GM21367 (cell line): Measurements from ENCODE around the gene MAP3K1.

Source experiments
- ATAC-seq: cut with Tn5 transposase; IDR thresholded peaks from one replicate; pipeline ENCODE4 v1.9.1; 2021; ENCODE audit not compliant: unreplicated experiment

The MAP3K1 gene

DNA sequence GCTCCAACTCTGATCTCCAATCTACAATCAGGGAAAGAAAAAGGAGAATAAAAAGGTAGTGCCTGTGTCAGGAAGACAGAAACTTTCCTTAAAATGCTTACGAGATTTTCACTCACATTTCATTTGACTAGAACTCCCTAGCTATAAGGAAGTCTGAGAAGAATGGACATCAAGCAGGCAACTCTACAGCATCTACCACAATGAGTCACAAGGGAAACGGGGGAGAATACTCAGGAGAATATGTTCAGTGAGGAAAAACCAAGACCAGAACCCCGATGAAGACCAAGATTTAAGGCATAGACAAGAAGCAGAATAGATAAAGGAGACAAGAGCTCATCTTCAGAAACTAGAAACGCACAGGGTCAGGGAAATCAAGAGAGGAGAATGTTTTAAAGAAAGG is 85.0 kb downstream of the MAP3K1 start:
- no peak for ATAC-seq

DNA sequence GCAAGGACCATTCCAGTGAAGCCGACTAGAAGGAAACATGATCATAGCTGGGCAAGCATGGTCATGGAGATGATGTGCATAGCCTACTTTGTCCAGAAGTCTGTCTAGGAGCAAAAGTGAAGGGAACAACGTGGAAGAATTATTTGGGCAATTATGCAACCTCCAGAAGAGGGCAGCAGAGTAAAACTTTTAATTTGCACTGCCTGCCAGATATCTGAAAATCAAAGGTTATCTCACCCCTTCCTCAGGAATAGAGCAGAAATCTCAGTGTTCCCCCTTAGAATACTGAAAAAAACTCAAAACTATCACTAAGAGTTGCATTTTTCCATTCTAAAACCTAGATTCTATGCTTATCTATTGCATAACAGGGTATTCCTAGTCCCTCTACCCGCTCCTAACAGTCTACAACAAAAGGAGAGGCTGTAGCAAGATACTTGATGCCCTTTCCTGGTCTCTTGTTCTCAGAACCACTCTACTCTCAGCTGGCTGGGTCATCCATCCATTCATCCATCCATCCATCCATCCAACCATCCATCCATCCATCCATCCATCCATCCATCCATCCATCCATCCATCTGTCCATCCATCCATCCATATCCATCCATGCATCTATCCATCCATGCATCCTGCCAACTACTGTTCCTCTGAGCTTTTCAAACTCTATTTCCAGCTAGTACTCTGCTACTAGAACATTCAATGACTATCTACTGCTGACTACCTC is 85.7 kb downstream of the MAP3K1 start:
- ATAC-seq = no peak

DNA sequence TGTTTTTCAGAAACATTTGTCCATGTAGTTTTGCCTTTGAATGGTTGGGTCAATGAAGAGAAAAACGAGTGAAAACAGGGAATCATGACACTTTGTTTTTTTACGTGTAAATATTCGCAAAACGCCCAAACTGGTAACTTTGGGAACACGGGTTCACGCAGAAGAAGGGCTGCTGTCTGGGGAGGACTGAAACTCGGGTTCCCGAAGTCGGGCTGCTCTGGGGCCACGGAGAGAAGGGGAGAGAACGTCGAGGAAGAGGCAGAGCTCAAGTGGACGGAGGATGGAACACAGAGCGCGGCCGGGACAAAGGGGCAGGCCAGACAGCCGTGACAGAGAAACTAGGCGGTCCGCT is 93.6 kb downstream of the MAP3K1 start:
- no peak for ATAC-seq

DNA sequence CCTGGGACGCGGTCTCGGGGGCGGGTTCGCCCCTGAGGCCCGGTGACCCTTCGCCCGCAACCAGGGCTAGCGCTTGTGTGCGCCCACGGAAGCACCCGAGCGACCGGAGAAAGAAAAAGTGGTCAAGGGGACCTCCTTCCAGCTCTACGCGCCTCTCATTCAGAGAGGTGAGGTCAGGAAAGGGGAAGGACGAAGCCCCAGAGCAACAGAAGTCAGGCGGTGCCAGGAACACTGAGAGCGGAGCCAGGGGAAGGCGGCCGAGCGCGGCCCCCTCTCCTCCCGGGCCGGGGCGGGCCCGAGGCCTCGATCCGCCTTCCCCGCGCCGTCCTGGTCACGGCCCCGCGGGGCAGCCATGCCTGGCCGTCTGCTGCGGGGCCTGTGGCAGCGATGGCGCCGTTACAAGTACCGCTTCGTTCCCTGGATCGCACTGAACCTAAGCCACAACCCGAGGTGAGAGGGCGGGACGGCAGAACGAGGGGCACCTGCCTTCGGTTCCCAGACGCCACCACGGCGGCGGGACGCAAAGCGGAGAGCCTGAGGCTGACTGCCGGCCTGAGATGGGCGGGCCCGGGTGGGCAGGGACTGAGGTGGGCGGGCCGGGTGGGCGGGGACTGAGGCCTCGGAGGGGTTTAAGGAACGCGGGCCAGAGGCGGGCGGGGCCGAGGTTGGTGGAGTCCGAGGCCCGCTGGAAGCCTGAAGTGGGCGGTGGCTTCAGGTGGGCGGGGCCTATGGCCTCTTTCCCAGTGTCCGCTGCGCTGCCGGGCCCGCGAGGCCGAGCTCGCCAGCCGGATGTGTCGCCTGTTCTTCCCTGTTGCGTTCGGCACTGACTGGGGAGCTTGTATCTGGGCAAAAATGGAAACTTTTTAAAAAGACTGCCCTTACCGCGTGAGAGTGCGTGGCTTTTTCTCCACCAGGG is 94.2 kb downstream of the MAP3K1 start, which contains the start of gene SETD9:
Gene SETD9, plus strand, starts transcription at position 303 of the 916 bp plus-strand sequence. Its CDS starts 50 bp downstream, at position 353.
- ATAC-seq = peak; percentile 78

DNA sequence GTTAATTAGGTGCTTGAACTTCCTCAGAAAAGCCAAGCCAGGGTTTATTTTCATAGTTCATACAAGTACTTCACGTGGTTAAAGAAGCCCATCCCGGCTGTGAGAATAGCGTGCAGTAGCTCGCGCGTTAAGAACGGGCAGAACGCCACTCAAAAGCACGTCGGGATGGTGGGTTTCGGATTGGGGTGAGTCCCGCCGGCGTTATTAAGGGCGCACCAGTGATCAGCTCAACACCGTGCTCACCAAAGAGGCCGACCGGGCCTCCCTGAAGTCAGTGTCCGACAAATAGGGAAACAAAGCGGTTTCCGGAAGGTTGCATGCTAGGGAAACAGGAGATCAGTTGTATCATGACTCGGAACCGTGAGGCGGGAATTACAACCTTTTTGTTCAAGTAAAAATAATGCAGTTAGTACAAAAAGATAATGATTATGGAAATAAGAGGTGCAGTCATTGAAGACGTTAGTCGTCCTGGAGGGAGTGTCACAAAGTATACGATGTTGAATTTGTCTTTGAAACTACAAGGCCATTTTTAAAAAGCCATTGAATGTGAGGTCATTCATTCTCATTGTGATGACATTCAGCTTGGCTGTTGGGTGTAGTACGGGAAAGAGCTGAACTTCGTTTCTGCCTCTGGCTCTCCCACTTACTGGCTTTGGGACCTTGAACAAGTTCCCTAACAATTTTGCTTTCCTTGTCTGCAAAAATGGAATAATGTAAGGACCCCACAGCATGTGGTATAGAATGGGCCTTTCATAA is 95.0 kb downstream of the MAP3K1 start:
- ATAC-seq = peak; percentile 14

DNA sequence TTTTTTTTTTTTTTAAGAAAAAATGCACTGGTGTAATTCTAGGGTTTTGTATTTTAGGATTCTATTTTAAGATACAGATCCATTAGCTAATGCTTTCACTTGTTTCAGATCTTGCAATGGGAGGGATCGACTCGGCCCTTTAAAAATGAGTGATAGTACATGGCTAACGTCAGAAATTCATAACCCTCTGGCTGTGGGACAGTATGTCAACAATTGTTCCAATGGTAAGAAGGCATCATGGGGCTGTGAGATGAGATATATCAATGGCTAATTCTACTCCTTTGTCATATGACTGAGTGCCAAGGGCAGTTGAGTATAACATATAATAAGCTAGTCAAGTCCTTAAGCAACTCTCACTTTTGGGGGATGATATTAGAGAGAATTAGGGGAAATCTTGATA is 98.4 kb downstream of the MAP3K1 start:
- no peak for ATAC-seq

DNA sequence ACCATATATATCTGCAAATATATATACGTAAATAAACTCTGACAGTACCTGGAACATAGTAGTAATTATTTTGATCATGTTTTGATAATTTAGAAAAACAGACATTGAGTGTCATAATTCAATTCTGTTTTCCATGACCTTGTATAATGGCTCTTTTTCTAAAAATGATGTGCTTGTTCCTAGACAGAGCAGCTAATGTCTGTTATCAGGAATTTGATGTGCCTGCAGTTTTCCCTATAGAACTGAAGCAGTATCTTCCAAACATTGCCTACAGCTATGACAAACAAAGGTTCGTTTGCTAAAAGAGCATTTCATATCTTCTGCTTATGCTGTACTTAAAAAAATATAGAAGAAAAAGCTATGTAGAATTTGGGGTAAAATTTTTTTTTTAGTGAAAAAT is 99.3 kb downstream of the MAP3K1 start:
- ATAC-seq = no peak

DNA sequence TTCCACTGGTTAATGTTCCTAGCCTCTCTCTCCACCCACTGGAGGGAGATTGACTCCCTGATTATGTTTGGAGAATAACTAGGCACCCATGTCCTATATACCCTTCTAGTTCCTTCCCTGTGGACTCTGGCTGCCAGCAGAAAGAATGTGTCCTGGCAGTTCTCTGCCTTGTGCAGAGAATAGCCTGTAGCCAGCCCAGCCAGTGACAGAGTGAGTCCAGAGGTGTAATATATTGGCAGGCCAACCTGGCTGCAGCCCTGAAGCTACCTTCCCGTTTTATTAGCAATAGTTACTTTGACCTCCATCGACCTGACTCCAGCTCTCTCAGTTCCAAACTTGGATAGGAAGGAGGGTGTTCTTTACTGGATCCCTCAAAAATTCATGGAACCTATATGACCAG is 102.2 kb downstream of the MAP3K1 start:
- no peak for ATAC-seq

DNA sequence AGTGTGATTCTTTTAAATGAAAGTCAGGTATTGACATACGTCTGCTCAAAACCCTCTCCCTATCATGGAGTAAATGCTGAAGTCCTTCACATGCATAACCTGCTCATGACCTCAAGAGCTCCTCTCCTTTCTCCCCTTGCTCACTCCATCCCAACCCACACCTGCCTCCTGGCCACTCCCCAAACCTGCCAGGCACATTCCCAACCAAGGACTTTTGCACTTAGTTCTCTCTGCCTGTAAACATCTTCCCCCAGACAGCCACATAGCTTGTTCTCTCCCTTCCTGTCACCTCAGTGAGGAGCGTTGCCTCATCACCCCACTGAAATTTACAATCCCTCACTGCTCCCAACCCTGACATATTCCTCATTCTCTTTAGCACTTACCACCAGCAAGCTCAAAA is 102.7 kb downstream of the MAP3K1 start:
- ATAC-seq = no peak

DNA sequence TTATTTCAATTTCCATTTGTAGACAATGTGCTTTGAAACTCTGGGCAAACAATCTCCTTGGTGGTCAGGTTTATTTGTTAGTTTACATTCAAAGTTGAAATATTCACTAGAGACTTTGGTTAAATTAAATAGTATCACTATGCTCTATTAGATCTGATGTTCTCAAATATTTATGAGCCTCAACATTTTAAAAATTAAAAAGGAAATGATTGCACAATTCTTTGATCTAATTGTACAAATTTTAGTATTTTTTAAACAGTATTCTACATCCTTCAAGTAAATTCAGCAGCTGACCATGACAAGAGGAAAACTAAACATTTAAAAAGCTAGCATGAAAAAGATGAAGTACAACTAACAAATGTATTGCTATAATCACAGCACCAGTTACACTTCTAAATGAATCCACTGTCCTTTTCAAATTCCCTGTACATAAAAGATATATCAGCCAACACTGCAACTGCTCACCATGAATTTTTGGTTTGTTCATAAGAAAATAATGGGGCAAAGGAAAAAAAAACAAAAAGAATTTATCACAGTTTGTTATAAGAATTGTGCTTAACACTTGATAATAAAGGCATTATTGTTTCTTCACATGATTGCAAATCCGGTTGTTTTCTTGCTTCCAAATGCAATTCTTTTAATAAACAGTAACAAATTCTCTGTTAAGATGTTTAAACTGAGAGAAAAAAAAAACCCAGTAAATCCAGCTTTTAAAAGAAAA is 104.8 kb downstream of the MAP3K1 start:
- ATAC-seq = no peak

DNA sequence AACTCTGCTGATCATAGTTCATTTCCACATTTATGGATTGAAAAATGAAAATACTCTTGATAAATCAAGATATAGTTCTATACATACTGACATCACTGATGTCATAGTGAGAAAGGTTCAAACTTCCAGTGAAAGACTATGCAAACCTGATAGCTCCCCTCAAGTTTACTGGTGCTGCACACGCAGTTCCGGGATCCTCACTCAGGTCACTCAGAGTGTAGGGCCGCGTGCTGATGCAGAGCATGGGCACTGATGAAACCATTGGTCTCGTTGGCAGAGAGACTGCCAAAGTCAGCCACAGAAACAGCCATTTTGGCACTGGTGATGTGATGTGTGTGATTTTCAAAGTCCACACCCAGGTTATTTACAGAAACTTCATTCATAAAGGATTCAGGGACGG is 107.6 kb downstream of the MAP3K1 start:
- no peak for ATAC-seq

DNA sequence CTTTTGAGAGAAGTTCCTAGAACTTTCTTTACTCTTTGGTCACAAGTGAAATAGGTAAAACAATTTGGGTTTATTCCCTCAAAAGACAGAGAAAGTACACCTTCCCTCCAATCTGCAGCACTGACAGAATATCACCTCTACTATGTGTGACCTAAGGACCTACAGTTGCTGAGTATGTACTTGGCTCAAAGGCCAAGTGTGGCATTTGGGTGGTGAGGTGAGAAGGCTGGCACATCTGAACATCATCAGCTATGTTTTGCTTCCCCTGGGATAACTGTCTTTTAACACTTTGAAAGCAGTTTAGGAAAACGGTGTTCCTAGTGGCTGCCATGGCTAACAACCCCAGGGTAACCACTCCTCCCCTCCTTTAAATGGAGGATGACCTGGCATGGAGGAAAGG is 119.0 kb downstream of the MAP3K1 start:
- ATAC-seq = no peak

DNA sequence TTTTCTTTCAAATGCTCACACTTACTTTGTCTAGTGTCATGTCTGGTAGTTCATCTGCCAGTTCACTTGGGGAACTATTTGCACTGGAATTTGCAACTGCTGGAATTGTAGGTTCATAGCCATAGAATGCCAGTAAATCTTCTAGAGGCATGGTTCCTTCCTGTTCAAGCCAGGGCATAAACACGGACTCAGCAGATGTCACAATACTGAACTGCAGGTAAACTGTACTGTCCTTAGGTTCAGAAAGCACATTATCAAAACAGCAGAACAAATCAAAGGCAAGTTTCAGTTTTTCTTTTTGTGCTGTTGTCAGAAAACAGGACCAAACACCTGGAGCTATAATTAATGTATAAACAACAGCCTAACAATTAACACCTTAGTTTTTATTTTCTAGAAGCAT is 123.5 kb downstream of the MAP3K1 start:
- ATAC-seq = no peak

DNA sequence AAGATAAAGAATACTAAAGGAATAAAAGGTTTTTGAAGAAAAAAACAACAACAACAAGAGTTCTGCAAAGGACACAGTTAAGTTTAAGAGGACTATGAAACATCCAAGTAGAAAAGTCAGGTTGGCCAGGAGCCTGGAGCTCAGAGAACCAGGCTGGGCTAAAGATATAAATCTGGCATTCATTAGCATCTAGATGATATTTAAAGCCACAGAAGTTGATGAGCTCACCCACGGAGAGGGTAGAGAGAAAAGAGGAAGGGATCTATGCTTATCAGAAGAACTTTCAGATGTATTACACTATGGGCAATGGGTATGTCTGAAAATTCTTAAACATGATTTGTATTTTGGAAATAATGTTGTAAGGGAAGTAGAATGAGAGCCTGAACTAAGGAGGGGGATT is 126.6 kb downstream of the MAP3K1 start:
- ATAC-seq = no peak
